Neural cell (in vitro differentiated cells): ENCODE measurements around the gene LPXN. TPM values are rescaled to one million over a fixed set of nuclear protein-coding genes. Genes with fewer than 3 reads are reported as not detected.

Experiments
- H2AFZ ChIP-seq: fragments of 200-600, 300-800 bp; sonication (generic), shearing (Covaris generic); 2 replicates; pipeline ENCODE4 v1.6.0; 2014; ENCODE audit warnings: low read depth, mild to moderate bottlenecking, antibody characterized with exemption, low read length, moderate library complexity
- H3F3A ChIP-seq: fragments of 200-600 bp; shearing (Covaris generic); 2 replicates; pipeline ENCODE4 v1.6.1; 2016; ENCODE audit warnings: mild to moderate bottlenecking, moderate library complexity, mixed read lengths, antibody characterized with exemption, low read length; ENCODE audit not compliant: insufficient read depth, poor library complexity, severe bottlenecking
- H3K27ac ChIP-seq: fragments of 200-600, 300-800 bp; sonication (generic), shearing (Covaris generic); 2 replicates; pipeline ENCODE4 v1.5.1; 2014; ENCODE audit warnings: mild to moderate bottlenecking, low read length, moderate library complexity
- H3K27me3 ChIP-seq: fragments of 300-800, 200-600 bp; sonication (generic), shearing (Covaris generic); 2 replicates; pipeline ENCODE4 v1.6.0; 2014; ENCODE audit warnings: mild to moderate bottlenecking, low read depth, low read length, moderate library complexity; ENCODE audit not compliant: insufficient read depth
- H3K36me3 ChIP-seq: fragments of 300-800, 200-600 bp; sonication (generic), shearing (Covaris generic); 2 replicates; pipeline ENCODE4 v1.5.1; 2014; ENCODE audit warnings: mild to moderate bottlenecking, antibody characterized with exemption, low read length, moderate library complexity; ENCODE audit not compliant: insufficient read depth
- H3K4me2 ChIP-seq: fragments of 300-800, 200-600 bp; sonication (generic), shearing (Covaris generic); 2 replicates; pipeline ENCODE4 v1.6.0; 2014; ENCODE audit warnings: mild to moderate bottlenecking, low read length
- H3K4me3 ChIP-seq: fragments of 300-800, 200-600 bp; sonication (generic), shearing (Covaris generic); 2 replicates; pipeline ENCODE4 v1.5.1; 2014; ENCODE audit warnings: mild to moderate bottlenecking, low read length, moderate library complexity
- H3K79me2 ChIP-seq: fragments of 200-600 bp; shearing (Covaris generic); replicated peaks from 2 replicates; pipeline ENCODE4 v1.6.0; 2014; ENCODE audit warnings: mild to moderate bottlenecking, low read length, moderate library complexity; ENCODE audit not compliant: insufficient read depth
- H3K9ac ChIP-seq: fragments of 300-800, 200-600 bp; sonication (generic), shearing (Covaris generic); 2 replicates; pipeline ENCODE4 v1.6.1; 2016; ENCODE audit warnings: mild to moderate bottlenecking, low read length, mixed read lengths
- H3K9me2 ChIP-seq: fragments of 200-600 bp; shearing (Covaris generic); 2 replicates; pipeline ENCODE4 v1.6.1; 2016; ENCODE audit warnings: mild to moderate bottlenecking, low read length, mixed read lengths; ENCODE audit not compliant: insufficient read depth
- H3K9me3 ChIP-seq: fragments of 200-600, 300-800 bp; sonication (generic), shearing (Covaris generic); 2 replicates; pipeline ENCODE4 v1.6.1; 2016; ENCODE audit warnings: mild to moderate bottlenecking, mixed run types, low read length, moderate library complexity, mixed read lengths
- H4K20me1 ChIP-seq: fragments of 200-600 bp; shearing (Covaris generic); 2 replicates; pipeline ENCODE4 v1.6.1; 2016; ENCODE audit warnings: mild to moderate bottlenecking, mixed run types; ENCODE audit not compliant: insufficient read depth
- EP300 ChIP-seq: fragments of 450-650 bp; conservative IDR thresholded peaks from 2 replicates; pipeline ENCODE4 v1.6.1; 2014; ENCODE audit warnings: antibody characterized with exemption, mild to moderate bottlenecking, moderate library complexity; ENCODE audit not compliant: poor library complexity, severe bottlenecking
- EZH2 ChIP-seq: fragments of 200-600, 300-800 bp; shearing (Covaris generic), sonication (generic); IDR thresholded peaks from 2 replicates; pipeline ENCODE4 v1.6.1; 2014; ENCODE audit warnings: antibody characterized with exemption, low read length, borderline replicate concordance, mild to moderate bottlenecking; ENCODE audit not compliant: insufficient read depth, poor library complexity, severe bottlenecking
- MXI1 ChIP-seq: fragments of 450-650 bp; conservative IDR thresholded peaks from 2 replicates; pipeline ENCODE4 v1.6.1; 2014; ENCODE audit warnings: antibody characterized with exemption, mild to moderate bottlenecking; ENCODE audit not compliant: poor library complexity, severe bottlenecking
- POLR2AphosphoS5 ChIP-seq: IDR thresholded peaks from 2 replicates; pipeline ENCODE4 v1.6.1; 2012
- RAD21 ChIP-seq: fragments of 450-650 bp; conservative IDR thresholded peaks from 2 replicates; pipeline ENCODE4 v1.6.1; 2014; ENCODE audit warnings: antibody characterized with exemption, mild to moderate bottlenecking, moderate library complexity
- SMC3 ChIP-seq: fragments of 450-650 bp; conservative IDR thresholded peaks from 2 replicates; pipeline ENCODE4 v1.6.1; 2014; ENCODE audit warnings: antibody characterized with exemption, mild to moderate bottlenecking, moderate library complexity; ENCODE audit not compliant: poor library complexity
- TAF1 ChIP-seq: IDR thresholded peaks from 2 replicates; pipeline ENCODE4 v1.6.1; 2012; ENCODE audit warnings: low read depth
- polyA plus RNA-seq: library from polyadenylated mRNA; depleted of rRNA; stranded (reverse); fragments of >200 nt; gene quantifications from 2 replicates; pipeline ENCODE4 v1.2.3, GENCODE V29; 2014
- TF ChIP-seq, protein P1 (sequence below): fragments of 450-650 bp; IDR thresholded peaks from 2 replicates; pipeline ENCODE4 v1.5.1; 2014; ENCODE audit warnings: antibody characterized with exemption, mild to moderate bottlenecking, moderate library complexity; ENCODE audit not compliant: poor library complexity, severe bottlenecking
- TF ChIP-seq, protein P2 (sequence below): IDR thresholded peaks from 2 replicates; pipeline ENCODE4 v1.6.1; 2012; ENCODE audit warnings: borderline replicate concordance

LPXN gene
- polyA plus RNA-seq, 1 donor from 2014 or later = 4.1 TPM

DNA sequence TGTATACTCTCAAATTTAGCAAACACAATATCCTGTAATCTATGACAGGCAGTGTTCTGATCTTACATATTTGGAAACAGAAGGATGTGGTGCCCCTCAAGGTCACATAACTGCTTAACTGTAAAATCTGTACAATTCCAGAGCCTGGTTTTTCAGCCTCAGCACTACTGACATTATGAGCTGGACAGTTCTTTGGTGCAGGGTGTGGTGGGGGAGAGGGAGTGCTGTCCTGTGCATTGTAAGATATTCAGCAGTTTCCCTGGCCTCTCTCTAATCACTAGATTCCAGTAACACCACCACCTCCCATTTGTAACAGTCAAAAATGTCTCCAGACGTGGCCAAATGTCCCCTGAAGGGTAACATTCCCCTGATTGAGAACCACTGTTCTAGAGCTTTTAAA, 65.9 kb downstream of the LPXN start:
- Histone ChIP-seq H2AFZ (no peak overlapping the region), H3K9me2 (no peaks in the 10 kb centered on the region), H3F3A (no peaks in the 10 kb centered on the region), H3K36me3 (no peaks in the 10 kb centered on the region), H4K20me1 (no peaks in the 10 kb centered on the region), H3K27ac (no peak overlapping the region), H3K4me3 (no peak overlapping the region), H3K79me2 (no peaks in the 10 kb centered on the region), H3K4me2 (no peak overlapping the region), H3K9me3 (no peaks in the 10 kb centered on the region), H3K9ac (no peak overlapping the region), H3K27me3 (no peaks in the 10 kb centered on the region)
- TF ChIP-seq, protein P1, sequence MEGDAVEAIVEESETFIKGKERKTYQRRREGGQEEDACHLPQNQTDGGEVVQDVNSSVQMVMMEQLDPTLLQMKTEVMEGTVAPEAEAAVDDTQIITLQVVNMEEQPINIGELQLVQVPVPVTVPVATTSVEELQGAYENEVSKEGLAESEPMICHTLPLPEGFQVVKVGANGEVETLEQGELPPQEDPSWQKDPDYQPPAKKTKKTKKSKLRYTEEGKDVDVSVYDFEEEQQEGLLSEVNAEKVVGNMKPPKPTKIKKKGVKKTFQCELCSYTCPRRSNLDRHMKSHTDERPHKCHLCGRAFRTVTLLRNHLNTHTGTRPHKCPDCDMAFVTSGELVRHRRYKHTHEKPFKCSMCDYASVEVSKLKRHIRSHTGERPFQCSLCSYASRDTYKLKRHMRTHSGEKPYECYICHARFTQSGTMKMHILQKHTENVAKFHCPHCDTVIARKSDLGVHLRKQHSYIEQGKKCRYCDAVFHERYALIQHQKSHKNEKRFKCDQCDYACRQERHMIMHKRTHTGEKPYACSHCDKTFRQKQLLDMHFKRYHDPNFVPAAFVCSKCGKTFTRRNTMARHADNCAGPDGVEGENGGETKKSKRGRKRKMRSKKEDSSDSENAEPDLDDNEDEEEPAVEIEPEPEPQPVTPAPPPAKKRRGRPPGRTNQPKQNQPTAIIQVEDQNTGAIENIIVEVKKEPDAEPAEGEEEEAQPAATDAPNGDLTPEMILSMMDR = no peak
- TF ChIP-seq MXI1 = no peak
- no peak for TF ChIP-seq TAF1
- TF ChIP-seq EP300 = no peak
- no peak for TF ChIP-seq POLR2AphosphoS5
- no peak for TF ChIP-seq SMC3
- no peak for TF ChIP-seq RAD21
- TF ChIP-seq EZH2 = no peak

DNA sequence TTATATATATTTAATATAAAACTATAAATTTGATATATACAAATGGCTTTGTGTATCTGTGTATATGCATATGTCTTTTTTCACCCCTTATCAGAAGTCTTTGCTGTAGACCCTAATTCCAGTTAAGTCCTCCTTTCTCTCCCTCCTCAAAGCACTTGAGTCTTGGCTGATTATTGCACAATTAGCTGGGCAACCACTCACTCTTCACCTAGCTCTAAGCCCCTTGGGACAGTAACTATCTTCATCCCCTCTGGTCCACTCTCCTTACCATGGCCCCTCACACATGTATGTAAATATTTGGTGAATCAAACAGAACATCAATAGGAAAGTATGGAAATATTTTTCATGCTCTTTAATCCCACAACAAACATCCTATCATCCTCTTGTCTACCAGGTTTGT, 66.8 kb downstream of the LPXN start:
- Histone ChIP-seq H3K9ac (no peak overlapping the region), H3K9me3 (no peaks in the 10 kb centered on the region), H3K27ac (no peak overlapping the region), H4K20me1 (no peaks in the 10 kb centered on the region), H3K4me2 (no peak overlapping the region), H3K36me3 (no peaks in the 10 kb centered on the region), H3K27me3 (no peaks in the 10 kb centered on the region), H3F3A (no peaks in the 10 kb centered on the region), H3K4me3 (no peak overlapping the region), H2AFZ (no peak overlapping the region), H3K9me2 (no peaks in the 10 kb centered on the region), H3K79me2 (no peaks in the 10 kb centered on the region)
- TF ChIP-seq EZH2 (no peak), MXI1 (no peak)

DNA sequence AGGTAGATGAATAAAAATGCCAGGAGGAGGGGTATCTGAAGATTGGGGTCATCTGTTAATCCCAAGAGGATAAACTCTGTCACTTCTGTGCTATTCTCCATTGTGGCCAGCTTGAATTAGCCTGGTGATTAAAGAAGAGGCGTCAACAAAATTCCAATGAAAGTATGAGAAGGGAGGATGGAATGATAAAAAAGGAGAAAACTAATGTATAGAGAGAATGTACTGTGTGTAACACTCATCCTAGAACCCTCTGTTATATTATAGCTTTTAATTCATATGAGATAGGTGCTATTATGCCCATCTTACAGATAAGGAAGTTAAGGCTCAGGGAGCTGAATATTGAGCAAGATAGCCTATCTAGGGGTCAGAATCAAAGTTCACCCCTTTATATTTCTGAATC, 67.7 kb downstream of the LPXN start, which contains the start of gene OR5B21:
Gene OR5B21 (minus strand): TSS at position 101 of the 400 bp plus-strand sequence. CDS start 0 bp downstream, at position 101.
- TF ChIP-seq MXI1 = no peak
- no peak for TF ChIP-seq SMC3
- no peak for TF ChIP-seq EZH2
- TF ChIP-seq, protein P2, sequence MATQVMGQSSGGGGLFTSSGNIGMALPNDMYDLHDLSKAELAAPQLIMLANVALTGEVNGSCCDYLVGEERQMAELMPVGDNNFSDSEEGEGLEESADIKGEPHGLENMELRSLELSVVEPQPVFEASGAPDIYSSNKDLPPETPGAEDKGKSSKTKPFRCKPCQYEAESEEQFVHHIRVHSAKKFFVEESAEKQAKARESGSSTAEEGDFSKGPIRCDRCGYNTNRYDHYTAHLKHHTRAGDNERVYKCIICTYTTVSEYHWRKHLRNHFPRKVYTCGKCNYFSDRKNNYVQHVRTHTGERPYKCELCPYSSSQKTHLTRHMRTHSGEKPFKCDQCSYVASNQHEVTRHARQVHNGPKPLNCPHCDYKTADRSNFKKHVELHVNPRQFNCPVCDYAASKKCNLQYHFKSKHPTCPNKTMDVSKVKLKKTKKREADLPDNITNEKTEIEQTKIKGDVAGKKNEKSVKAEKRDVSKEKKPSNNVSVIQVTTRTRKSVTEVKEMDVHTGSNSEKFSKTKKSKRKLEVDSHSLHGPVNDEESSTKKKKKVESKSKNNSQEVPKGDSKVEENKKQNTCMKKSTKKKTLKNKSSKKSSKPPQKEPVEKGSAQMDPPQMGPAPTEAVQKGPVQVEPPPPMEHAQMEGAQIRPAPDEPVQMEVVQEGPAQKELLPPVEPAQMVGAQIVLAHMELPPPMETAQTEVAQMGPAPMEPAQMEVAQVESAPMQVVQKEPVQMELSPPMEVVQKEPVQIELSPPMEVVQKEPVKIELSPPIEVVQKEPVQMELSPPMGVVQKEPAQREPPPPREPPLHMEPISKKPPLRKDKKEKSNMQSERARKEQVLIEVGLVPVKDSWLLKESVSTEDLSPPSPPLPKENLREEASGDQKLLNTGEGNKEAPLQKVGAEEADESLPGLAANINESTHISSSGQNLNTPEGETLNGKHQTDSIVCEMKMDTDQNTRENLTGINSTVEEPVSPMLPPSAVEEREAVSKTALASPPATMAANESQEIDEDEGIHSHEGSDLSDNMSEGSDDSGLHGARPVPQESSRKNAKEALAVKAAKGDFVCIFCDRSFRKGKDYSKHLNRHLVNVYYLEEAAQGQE = no peak
- TF ChIP-seq RAD21 = no peak
- TF ChIP-seq EP300 = no peak
- TF ChIP-seq, protein P1 = no peak
- no peak for TF ChIP-seq TAF1
- no peak for TF ChIP-seq POLR2AphosphoS5
- H3K36me3 ChIP-seq = no peaks in the 10 kb centered on the region
- no peak within 1 kb of the TSS for H3K4me2 ChIP-seq
- H2AFZ ChIP-seq = no peak within 1 kb of the TSS
- no peak within 1 kb of the TSS for H3K9ac ChIP-seq
- no peaks in the 10 kb centered on the region for H3K9me2 ChIP-seq
- no peak within 1 kb of the TSS for H3K27ac ChIP-seq
- no peaks in the 10 kb centered on the region for H3K9me3 ChIP-seq
- no peaks in the 10 kb centered on the region for H3K27me3 ChIP-seq
- H3K4me3 ChIP-seq = no peak within 1 kb of the TSS
- no peaks in the 10 kb centered on the region for H3F3A ChIP-seq
- H4K20me1 ChIP-seq = no peaks in the 10 kb centered on the region
- H3K79me2 ChIP-seq = no peaks in the 10 kb centered on the region
